ENCODE results near the gene TXNL4A. TPM values are rescaled to one million over a fixed set of nuclear protein-coding genes. Genes with fewer than 3 reads are reported as not detected.
"Not testable (repeated sequence)": the region's sequence is repeated elsewhere in the genome, so short reads cannot be mapped to it uniquely, and the experiment has no call there.

TXNL4A gene
- total RNA-seq, 1 donor from 2014 or later = 22.9 TPM

DNA sequence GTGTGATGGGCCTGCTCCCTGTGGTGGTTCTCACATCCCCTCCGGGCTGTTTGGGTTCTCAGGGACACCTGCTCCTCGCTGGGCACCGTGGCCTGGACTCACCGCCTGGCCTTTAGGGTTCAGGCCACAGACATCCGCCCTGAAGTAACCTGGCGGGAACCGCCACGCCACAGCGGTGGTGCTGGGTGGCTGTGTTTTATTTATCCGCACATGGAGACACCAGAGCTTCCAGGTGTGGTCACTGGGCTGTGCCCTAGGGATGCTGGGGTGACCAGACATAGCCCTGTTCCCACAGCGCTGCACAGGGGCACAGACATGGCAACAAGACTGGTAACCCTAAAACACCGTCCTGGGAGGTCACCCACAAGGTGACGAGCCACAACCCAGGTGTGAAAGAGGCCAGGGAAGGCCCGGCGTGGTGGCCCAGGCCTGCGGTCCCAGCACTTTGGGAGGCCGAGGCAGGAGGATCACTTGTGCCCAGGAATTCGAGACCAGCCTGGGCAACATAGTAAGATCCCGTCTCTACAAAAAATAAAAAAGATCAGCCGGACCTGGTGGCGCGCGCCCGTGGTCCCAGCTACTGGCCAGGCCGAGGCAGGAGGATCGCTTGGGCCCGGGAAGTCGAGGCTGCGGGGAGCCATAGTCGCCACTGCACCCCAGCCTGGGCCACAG, 24.6 kb downstream of the TXNL4A start:
- no peak for DNase-seq

GRCh38 chr18:79962835-79963657, 25.3 kb downstream of the TXNL4A start:
- no peak for DNase-seq

DNA sequence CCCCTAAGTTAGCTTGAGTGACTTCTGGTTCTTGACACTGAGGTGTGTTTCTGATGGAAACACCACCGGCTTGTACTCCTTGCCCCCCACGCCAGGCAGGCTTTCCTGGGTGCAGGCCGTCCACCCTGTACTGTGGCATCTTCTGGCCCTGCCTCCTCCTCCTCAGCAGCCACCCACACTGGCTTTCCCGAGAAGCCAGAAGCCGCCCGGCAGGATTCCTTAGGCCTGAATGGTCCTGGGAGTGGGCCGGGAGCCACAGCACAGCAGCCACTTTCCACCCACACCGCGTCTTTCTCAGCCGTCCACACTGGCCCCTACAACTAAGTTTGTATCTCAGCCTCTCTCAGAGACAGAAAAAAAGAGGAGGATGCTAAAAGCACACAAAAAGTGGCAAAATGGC, 26.1 kb downstream of the TXNL4A start:
- no peak for DNase-seq

DNA sequence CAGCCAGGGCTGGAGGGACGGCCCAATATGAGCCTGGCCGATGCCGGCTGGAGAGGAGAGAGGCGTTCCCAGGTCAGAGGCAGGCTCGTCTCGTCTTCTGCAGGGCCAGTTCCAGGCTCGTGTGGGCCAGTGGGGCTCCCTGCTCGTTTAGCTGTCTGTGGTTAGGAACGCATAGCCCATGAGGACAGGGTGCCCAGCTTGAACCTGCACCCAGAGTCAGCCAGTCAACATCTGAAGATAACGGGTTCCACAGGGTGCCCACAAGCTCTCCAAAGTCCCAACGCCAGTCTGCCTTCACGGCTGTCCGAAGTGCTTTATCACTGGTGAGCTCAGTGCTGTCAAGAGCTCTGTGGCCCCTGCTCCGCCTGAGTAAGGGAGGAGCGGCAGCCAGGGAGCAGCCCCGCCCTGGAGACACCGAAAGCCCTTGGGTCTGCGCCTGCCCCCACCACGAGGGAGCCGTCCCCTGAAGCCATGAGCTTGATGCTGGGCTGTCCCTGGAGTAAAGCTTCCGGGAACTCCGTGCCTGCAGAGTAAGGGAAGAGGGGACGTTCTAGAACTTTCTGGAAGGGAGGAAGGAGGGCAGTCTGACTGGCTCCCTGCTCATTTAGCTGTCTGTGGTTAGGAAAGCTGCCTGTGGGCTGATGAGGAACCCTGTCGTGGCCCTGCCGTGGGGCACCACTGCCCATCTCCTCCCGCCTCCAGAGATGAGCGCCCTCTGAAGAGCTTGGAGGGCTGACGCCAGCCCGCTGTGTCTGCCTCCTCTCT, 26.7 kb downstream of the TXNL4A start:
- no peak for DNase-seq

GRCh38 chr18:79960921-79961526, 27.3 kb downstream of the TXNL4A start:
- DNase-seq = no peak

- DNase-seq = not testable (repeated sequence)
Observed at GRCh38 chr18:79960161-79960801, 28.1 kb downstream of the TXNL4A start.

DNA sequence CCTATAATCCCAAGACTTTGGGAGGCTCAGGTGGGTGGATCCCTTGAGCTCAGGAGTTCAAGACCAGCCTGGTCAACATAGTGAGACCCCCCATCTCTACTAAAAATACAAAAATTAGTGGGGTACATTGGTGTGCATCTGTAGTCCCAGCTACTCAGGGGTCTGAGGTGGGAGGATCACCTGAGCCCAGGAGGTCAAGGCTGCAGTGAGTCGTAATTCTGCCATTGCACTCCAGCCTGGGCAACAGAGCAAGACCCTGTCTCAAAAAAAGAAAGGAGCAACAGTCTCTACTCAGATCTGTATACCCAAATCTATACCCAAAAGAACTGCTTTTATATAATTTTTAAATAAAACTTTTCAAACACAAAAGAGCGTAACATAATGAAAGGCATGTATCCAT, 29.4 kb downstream of the TXNL4A start:
- DNase-seq = no peak

DNA sequence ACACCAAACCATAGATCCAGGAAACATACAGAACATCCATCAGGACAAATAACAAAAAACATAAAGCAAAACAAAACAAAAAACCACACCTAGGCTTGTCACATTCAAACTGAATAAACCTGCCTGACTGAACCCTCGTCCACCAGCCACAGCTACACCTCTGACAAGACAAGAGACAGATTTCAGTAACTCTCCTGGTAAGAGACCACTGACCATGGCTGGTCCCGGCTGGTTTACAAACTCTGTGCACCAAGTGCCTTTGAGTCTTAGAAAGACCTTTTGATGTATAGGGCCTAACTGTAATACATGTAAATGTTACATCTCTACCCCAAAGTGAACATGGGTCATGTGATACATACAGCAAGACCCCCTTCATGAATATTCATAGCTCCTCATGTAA, 32.1 kb downstream of the TXNL4A start:
- DNase-seq = no peak

GRCh38 chr18:79955302-79956075, 32.9 kb downstream of the TXNL4A start:
- DNase-seq = no peak

DNA sequence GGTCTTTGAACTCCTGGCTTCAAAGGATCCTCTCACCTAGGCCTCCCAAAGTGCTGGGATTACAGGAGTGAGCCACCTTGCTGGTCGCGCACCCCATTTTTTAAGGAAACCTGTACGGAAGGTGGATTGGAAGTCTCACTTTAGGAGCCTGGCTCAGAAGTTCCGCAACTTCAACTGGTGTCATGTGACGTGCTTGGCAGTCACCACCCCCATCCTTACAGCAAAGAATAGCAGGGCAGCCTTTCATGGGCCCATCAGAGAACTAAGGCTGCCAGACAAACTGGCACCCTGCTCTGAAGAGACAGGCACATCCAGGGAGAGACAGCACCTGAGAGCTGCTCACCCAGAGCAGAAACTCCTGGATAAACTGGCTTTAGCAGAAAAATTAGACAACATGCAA, 33.6 kb downstream of the TXNL4A start:
- DNase-seq = no peak

DNA sequence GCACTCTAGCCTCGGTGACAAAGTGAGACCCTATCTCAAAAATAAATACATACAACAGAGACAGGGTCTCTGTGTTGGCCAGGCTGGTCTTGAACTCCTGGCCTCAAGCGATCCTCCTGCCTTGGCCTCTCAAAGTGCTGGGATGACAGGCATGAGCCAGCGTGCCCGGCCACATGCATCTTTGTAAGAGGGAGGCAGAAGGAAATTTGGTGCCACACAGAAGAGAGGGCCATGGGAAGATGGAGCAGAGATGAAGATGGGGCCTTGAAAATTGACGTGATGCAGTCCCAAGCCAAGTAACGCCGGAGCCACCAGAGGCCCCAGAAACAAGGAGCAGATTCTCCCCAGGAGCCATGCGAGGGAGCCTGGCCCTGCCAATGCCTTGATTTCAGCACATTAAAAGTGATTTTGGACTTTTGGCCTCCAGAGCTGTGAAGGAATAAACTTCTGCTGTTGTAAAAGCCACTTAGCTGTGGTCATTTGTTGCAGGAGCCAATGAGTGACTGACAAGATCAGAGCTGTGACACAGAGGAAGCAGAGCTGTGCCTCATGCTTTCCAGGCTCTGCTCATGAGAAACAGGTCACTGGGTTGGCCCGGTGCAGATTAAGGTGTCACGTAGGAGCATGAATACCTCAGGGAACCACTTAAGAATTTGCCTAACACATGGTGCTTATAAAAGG, 34.3 kb downstream of the TXNL4A start:
- DNase-seq = no peak

DNA sequence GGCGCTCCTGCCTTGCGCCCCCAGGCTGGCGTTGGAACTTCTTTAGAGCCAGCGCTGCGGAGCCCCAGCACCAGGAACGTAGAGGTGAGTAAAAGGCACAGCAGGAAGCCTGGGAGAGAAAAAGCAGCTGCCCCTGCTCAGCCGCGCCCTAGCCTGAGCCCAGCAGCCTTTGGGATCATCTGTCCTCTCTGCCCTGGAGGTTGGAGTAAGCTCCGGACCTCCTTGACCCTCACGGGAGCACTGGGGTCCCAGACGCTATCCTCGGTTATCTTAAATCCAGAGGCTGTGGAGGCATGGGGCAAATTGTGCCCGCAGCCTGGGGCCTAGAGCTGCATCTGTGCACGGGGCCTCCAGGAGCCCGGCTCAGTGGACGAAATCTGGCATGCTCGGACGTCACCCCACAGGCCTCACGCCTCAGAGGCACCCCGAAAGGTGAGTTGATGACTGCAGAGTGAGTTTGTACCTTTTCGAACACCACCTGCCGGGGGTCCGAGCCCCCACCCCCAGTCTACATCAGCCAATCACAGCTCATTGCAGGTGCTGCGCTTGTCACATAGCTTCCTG, 35.3 kb downstream of the TXNL4A start:
- peak; percentile 30 for DNase-seq

DNA sequence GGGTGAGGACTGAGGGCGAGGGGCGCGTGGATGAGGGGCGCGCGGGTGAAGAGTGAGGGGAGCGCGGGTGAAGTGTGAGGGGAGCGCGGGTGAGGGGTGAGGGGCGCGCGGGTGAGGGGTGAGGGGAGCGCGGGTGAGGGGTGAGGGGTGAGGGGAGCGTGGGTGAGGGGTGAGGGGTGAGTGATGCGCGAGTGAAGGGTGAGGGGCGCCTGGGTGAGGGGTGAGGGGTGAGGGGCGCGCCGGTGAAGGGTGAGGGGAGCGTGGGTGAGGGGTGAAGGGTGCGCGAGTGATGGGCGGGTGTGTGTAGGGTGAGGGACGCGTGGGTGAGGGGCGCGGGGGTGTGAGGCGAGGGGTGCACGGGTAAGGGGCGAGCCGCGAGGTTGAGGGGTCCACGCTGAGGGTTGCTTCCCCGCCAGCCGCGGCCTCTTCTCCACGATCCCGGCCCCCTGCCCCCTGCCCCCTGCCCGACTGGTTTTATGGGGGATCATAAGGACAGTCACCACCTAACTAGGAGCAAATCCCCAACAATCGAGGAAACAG, 35.8 kb downstream of the TXNL4A start:
- DNase-seq = no peak

DNA sequence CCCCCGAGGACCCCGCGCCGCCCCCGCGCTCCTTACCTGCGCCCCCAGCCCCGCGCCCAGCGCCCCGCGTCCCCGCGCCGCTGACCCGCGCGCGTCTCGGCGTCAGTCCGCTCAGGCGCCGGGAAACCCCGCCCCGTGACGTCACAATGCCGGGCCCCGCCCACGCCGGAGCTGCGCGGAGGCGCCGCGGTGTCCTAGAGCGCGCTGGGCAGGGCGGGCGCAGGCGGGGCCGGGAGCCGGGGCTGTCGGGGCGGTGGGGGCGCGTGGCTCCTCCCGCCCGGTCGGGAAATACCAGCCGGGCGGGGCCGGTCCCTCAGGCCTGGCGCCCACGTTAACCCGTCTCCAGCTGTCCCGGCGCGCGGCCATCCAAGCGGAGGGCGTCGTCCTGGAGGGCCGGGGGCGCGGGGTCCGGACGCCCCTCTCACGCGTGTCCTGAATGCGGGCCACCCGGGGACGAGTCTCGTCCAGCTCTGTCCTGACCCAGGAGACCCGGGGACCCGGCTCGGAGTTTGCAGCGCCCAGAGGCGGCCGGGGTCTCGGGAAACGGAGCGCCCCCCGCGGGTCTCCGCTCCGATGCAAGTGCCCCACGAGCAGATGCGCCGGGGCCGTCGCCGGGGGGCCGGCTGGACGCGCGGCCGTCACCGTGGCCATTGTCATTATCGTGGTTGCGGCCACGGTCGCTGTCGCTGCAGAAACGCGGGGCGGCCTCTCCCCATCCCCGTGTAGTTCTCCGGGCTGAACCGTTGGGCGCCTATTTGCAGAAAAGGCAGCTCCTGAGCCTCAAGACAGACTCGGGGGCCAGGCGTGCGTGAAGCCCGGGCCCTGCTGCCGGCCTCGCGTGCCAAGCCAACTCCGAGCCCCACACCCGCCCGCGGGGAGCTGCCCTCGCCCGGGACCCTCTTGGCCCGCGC, 36.6 kb downstream of the TXNL4A start, which contains the start of gene SLC66A2:
Gene SLC66A2, minus strand, starts transcription at position 109 of the 911 bp plus-strand sequence. CDS start 727 bp downstream, outside the sequence.
- DNase-seq = peak; percentile 94

DNA sequence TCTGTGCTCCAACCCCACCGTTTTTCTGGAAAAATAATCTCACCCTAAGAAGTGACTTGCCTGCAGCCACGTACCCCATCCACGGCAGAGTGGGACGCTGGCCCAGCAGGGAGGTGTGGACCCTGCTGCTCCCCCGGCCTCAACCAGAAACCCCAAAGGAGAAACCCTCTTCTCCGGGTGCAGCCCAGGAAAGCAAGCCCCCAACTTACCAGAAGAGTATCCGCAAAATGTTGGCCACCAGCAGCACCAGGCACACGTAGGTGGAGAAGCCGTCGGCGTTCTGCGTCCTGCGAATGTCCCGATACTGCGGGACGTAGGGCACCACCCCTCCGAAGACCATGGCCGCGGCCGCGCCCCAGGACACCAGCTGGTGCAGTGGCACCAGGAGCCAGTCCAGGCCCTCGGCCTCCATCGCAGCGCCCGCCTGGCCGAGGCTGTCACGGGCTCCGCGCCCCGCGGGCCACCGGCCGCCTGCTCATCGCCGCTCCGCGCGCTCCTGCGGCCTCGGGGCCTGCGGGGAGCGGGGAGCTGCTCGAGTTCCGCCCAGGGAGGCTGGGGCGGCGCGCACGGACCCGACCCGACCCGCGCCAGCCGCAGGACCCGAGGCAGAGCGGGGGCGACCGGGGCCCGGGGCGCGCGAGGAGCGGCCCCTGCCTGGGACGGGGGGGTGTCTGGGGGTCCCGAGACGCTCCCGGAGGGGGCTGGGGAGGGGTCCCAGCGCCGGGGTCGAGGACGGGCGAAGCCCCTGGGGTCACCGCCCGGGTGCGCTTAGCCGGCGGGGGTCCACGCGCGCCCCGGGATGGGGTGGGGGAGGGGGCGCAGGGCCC, 37.6 kb downstream of the TXNL4A start:
- DNase-seq = peak; percentile 45

- no peak for DNase-seq
Observed at GRCh38 chr18:79949697-79950487, 38.5 kb downstream of the TXNL4A start.

Data from tongue (tissue), 2 donors.